Tibial nerve (tissue), 3 donors: ENCODE measurements around the gene CD151.

Experiments
- POLR2A ChIP-seq, 2 donors: fragments of 450-650 bp; IDR thresholded peaks; one replicate each; pipeline ENCODE4 v1.6.1; 2017; ENCODE audit warnings: antibody characterized with exemption in 2 of 2, mild to moderate bottlenecking in 2 of 2, moderate library complexity in 2 of 2
- TF ChIP-seq, protein P1 (sequence below), 5 experiments: fragments of 200-600 bp in 3 of 5; fragments of 450-650 bp in 2 of 5; sonication (generic) in 3 of 5; IDR thresholded peaks; one replicate each; pipeline ENCODE4 v1.5.1; 2016 to 2019; ENCODE audit warnings: antibody characterized with exemption in 5 of 5, mild to moderate bottlenecking in 3 of 5, moderate library complexity in 2 of 5

GRCh38 chr11:815675-816432, 16.9 kb upstream of the CD151 start:
- TF ChIP-seq, protein P1, sequence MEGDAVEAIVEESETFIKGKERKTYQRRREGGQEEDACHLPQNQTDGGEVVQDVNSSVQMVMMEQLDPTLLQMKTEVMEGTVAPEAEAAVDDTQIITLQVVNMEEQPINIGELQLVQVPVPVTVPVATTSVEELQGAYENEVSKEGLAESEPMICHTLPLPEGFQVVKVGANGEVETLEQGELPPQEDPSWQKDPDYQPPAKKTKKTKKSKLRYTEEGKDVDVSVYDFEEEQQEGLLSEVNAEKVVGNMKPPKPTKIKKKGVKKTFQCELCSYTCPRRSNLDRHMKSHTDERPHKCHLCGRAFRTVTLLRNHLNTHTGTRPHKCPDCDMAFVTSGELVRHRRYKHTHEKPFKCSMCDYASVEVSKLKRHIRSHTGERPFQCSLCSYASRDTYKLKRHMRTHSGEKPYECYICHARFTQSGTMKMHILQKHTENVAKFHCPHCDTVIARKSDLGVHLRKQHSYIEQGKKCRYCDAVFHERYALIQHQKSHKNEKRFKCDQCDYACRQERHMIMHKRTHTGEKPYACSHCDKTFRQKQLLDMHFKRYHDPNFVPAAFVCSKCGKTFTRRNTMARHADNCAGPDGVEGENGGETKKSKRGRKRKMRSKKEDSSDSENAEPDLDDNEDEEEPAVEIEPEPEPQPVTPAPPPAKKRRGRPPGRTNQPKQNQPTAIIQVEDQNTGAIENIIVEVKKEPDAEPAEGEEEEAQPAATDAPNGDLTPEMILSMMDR (IDR thresholded peaks at IDR 0.05), result no peak
- TF ChIP-seq POLR2A (IDR thresholded peaks at IDR 0.05), result no peak
